ENCODE data around the gene CCDC171. TPM values are rescaled to one million over a fixed set of nuclear protein-coding genes. Genes with fewer than 3 reads are reported as not detected.
"Not testable (repeated sequence)": the region's sequence is repeated elsewhere in the genome, so short reads cannot be mapped to it uniquely, and the experiment has no call there.

CCDC171 gene
- total RNA-seq, 4 donors from 2014 or later: 2.5 to 4.2 (median 3.3) TPM

DNA sequence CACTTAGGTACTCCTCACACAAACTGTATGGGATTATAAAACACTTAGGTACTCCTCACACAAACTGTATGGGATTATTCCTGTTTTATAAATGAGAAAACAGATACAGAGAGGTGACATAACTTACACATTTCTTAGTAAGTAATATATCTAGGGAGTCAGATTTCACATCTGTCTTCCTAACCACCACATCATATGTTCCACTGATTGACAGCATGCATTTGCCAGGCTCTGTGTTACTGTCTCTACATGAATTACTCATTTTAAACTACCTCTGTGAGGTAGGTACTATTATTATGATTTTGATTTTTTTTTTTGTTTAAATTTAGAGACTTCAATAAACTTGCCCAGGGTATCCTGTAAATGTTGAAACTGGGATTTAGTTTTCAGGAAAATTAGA lies 232.7 kb downstream of the CCDC171 start:
- no peak overlapping the region for H3K4me3 ChIP-seq (ENCODE audit: low read depth, poor library complexity, severe bottlenecking)
- TF ChIP-seq, protein P1, sequence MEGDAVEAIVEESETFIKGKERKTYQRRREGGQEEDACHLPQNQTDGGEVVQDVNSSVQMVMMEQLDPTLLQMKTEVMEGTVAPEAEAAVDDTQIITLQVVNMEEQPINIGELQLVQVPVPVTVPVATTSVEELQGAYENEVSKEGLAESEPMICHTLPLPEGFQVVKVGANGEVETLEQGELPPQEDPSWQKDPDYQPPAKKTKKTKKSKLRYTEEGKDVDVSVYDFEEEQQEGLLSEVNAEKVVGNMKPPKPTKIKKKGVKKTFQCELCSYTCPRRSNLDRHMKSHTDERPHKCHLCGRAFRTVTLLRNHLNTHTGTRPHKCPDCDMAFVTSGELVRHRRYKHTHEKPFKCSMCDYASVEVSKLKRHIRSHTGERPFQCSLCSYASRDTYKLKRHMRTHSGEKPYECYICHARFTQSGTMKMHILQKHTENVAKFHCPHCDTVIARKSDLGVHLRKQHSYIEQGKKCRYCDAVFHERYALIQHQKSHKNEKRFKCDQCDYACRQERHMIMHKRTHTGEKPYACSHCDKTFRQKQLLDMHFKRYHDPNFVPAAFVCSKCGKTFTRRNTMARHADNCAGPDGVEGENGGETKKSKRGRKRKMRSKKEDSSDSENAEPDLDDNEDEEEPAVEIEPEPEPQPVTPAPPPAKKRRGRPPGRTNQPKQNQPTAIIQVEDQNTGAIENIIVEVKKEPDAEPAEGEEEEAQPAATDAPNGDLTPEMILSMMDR (IDR thresholded peaks at IDR 0.05): no peak
- TF ChIP-seq POLR2A (IDR thresholded peaks at IDR 0.05): no peak
- intact Hi-C loops (cut with DNase I; ENCODE audit: low total_unique reads): no loop called here
- no peak for DNase-seq (ENCODE audit: low spot score in 2 of 2)

DNA sequence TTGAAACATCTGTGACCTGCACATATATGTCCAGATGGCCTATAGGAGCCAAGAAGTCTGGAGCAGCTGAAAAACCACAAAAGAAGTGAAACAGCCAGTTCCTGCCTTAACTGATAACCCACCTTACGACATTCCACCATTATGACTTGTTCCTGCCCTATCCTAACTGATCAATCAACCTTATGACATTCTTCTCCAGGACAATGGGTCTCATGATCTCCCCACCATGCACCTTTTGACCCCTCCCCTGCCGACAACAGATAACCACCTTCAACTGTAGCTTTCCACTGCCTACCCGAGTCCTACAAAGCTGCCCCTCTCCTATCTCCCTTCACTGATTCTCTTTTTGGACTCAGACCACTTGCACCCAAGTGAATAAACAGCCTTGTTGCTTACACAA lies 233.8 kb downstream of the CCDC171 start:
- H3K4me3 ChIP-seq (ENCODE audit: low read depth, poor library complexity, severe bottlenecking): no peak overlapping the region
- intact Hi-C loops (cut with DNase I; ENCODE audit: low total_unique reads): no loop called here
- no peak for TF ChIP-seq POLR2A (IDR thresholded peaks at IDR 0.05)
- TF ChIP-seq, protein P1 (IDR thresholded peaks at IDR 0.05): no peak
- WGBS, 2 donors: 87 to 95% methylated on average over 3 of the region's 3 CpGs
- no peak for DNase-seq (ENCODE audit: low spot score in 2 of 2)

DNA sequence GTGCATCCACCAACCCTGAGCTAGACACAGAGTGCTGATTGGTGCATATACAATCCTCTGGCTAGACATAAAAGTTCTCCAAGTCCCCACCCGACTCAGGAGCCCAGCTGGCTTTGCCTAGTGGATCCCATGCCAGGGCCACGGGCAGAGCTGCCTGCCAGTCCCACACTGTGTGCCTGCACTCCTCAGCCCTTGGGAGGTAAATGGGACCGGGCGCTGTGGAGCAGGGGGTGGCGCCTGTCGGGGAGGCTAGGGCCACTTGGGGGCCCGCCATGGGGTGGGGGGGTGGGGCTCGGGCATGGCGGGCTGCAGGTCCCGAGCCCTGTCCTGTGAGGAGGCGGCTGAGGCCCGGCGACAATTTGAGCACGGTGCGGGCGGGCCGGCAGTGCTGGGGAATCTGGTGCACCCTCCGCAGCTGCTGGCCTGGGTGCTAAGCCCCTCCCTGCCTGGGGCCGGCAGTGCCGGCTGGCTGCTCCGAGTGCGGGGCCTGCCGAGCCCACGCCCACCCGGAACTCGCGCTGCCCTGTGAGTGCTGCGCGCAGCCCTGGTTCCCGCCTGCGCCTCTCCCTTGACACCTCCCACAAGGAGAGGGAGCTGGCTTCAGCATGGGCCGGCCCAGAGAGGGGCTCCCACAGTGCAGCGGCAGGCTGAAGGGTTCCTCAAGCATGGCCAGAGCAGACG lies 257.5 kb downstream of the CCDC171 start:
- DNase-seq (ENCODE audit: low spot score in 2 of 2); intact Hi-C loops (cut with DNase I; ENCODE audit: low total_unique reads); H3K4me3 ChIP-seq (ENCODE audit: low read depth, poor library complexity, severe bottlenecking): not testable (repeated sequence)
- 96 to 97% methylated on average over 18 to 22 of the region's 34 CpGs for WGBS, 2 donors

- WGBS, 2 donors: 93 to 94% methylated on average over 2 of the region's 2 CpGs
- TF ChIP-seq, protein P1 (IDR thresholded peaks at IDR 0.05): no peak
- TF ChIP-seq POLR2A (IDR thresholded peaks at IDR 0.05): no peak
- DNase-seq (ENCODE audit: low spot score in 2 of 2): no peak
- intact Hi-C loops (cut with DNase I; ENCODE audit: low total_unique reads): no loop called here
- H3K4me3 ChIP-seq (ENCODE audit: low read depth, poor library complexity, severe bottlenecking): no peak overlapping the region
These were observed 260.2 kb downstream of the CCDC171 start for GRCh38 chr9:15813076-15813475.

GRCh38 chr9:15824310-15824709 lies 271.5 kb downstream of the CCDC171 start:
- H3K4me3 ChIP-seq (ENCODE audit: low read depth, poor library complexity, severe bottlenecking): no peak overlapping the region
- intact Hi-C loops (cut with DNase I; ENCODE audit: low total_unique reads): no loop called here
- TF ChIP-seq POLR2A (IDR thresholded peaks at IDR 0.05): no peak
- TF ChIP-seq, protein P1 (IDR thresholded peaks at IDR 0.05): no peak
- WGBS, 2 donors: 63 to 66% methylated on average over 4 of the region's 4 CpGs
- no peak for DNase-seq (ENCODE audit: low spot score in 2 of 2)

DNA sequence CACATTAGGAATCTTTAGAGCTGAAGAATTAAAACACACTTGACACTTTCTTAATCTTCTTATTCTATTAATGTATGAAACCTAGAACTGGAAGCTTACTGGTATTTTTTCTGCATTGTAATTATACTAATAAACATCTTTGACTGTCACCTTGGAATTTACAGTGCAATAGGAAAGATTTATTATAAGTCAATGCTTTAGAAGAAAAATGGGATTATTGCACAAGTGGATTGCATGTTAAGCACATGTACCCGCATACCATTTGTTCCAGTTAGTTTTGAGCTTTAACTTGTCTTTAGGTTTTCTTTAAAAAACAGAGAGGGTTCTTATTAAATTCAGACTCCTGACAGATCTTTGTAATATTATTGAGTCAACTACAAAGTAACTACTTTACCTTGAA lies 278.5 kb downstream of the CCDC171 start:
- H3K4me3 ChIP-seq (ENCODE audit: low read depth, poor library complexity, severe bottlenecking): no peak overlapping the region
- WGBS, 2 donors: 72 to 92% methylated on average over 1 of the region's 1 CpG
- intact Hi-C loops (cut with DNase I; ENCODE audit: low total_unique reads): no loop called here
- no peak for DNase-seq (ENCODE audit: low spot score in 2 of 2)
- no peak for TF ChIP-seq POLR2A (IDR thresholded peaks at IDR 0.05)

DNA sequence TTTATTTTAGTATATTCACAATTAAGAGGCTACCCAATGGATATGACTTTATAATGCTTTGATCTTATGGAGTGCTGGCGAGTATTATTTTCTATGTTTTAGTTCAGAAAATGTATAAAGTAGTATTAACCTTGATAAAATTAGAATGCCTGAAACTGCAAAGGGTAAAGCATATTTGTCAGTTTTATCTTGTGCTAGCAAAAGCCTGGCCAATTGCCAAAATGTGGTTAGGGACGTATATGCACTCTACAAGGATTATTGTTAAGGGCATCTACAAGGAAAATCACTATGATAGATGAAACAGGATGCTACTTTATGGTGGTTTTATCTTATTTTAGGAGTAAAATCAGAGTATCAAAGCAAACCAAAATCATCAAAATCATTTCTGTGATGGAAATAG lies 281.7 kb downstream of the CCDC171 start:
- no peak overlapping the region for H3K4me3 ChIP-seq (ENCODE audit: low read depth, poor library complexity, severe bottlenecking)
- intact Hi-C loops (cut with DNase I; ENCODE audit: low total_unique reads): no loop called here
- TF ChIP-seq, protein P1 (IDR thresholded peaks at IDR 0.05): no peak
- TF ChIP-seq POLR2A (IDR thresholded peaks at IDR 0.05): no peak
- WGBS, 2 donors: 63 to 64% methylated on average over 2 of the region's 2 CpGs
- DNase-seq (ENCODE audit: low spot score in 2 of 2): no peak
